HUES48 (cell line): ENCODE measurements around the gene OR1A1.
"Not testable (repeated sequence)": the region's sequence is repeated elsewhere in the genome, so short reads cannot be mapped to it uniquely, and the experiment has no call there.

Source experiments
- H3K27ac ChIP-seq: one replicate; pipeline ENCODE4 v1.7.0; 2013; ENCODE audit warnings: low read depth, low read length, inconsistent platforms
- H3K27me3 ChIP-seq: 2 replicates; pipeline ENCODE4 v1.6.1; 2013; ENCODE audit warnings: mild to moderate bottlenecking, low read length; ENCODE audit not compliant: control insufficient read depth, insufficient read depth
- H3K36me3 ChIP-seq: 2 replicates; pipeline ENCODE4 v1.6.1; 2013; ENCODE audit warnings: low read length; ENCODE audit not compliant: control insufficient read depth, insufficient read depth
- H3K4me1 ChIP-seq: 2 replicates; pipeline ENCODE4 v1.6.1; 2013; ENCODE audit warnings: mild to moderate bottlenecking, low read length; ENCODE audit not compliant: control insufficient read depth, insufficient read depth
- H3K4me3 ChIP-seq: 2 replicates; pipeline ENCODE4 v1.5.1; 2013; ENCODE audit warnings: mild to moderate bottlenecking, low read depth, low read length
- H3K9ac ChIP-seq: 2 replicates; pipeline ENCODE4 v1.6.1; 2013; ENCODE audit warnings: mild to moderate bottlenecking, low read depth, low read length, moderate library complexity
- H3K9me3 ChIP-seq: 2 replicates; pipeline ENCODE4 v1.6.1; 2013; ENCODE audit warnings: low read length; ENCODE audit not compliant: control insufficient read depth, insufficient read depth

The OR1A1 gene

DNA sequence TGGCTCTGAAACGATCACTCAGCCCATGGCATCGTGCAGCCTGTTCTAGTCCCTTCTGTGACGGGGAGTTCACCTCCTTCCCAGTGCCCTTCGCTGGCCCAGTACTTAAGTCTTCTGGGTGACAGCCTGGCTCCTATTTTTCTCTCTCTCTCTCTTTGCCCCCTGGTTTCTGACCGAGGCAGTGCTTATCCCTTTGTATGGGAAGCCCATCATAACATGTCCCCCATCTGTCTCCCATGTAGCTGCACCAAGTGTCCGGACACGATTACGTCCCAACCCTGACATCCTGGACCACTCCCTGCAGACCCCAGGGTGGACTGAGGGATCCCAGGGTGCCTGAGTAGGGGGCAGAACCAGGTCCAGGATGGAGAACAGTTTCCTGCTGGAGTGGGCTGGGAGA, 24.8 kb downstream of the OR1A1 start:
- H3K9me3 ChIP-seq, H3K36me3 ChIP-seq, H3K4me1 ChIP-seq, H3K9ac ChIP-seq, H3K27ac ChIP-seq, H3K4me3 ChIP-seq, H3K27me3 ChIP-seq: not testable (repeated sequence)

DNA sequence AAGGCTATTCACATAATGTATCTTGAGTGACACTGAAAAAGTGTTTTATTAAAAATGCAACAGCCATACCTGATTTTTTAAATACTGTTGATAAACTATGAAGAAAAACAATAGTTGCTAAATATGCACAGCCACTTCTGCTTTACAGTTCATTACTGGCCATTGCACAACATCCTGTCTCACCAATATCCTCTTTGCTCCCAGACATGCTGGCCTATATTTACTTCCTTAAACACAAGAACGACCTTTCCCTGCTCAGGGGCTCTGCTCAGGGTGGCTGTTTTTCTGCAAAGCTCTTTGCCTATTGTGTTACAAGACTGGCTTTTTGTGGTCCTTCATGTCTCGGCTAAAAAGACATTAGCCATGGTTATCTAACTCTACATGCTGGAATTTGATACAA, 31.2 kb downstream of the OR1A1 start:
- not testable (repeated sequence) for H3K36me3 ChIP-seq, H3K9ac ChIP-seq, H3K27ac ChIP-seq, H3K4me1 ChIP-seq, H3K27me3 ChIP-seq, H3K4me3 ChIP-seq, H3K9me3 ChIP-seq

- not testable (repeated sequence) for H3K4me3 ChIP-seq, H3K9ac ChIP-seq, H3K9me3 ChIP-seq, H3K27ac ChIP-seq, H3K27me3 ChIP-seq, H3K36me3 ChIP-seq, H3K4me1 ChIP-seq
These were observed 33.6 kb downstream of the OR1A1 start for GRCh38 chr17:3241044-3241443.

DNA sequence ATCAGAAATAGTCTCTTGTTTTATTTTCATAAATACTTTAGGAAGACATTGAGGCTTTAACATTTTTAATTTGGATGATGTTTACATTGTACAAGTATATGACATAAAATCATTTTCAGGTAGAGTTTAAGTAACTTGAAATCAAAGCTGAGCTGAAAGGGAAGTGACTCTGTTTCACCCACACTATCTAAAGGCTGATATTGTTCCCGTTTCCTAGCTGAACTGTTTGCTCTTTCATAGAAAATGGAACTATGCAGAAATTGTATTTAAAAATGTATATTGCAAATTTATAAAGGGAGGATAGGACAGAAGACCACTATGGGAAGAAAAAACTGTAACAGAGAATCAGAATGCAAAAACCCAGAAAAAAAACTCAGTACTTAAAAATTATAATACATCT, 37.4 kb downstream of the OR1A1 start:
- H3K36me3 ChIP-seq, H3K4me3 ChIP-seq, H3K9ac ChIP-seq, H3K4me1 ChIP-seq, H3K9me3 ChIP-seq, H3K27ac ChIP-seq, H3K27me3 ChIP-seq: not testable (repeated sequence)

DNA sequence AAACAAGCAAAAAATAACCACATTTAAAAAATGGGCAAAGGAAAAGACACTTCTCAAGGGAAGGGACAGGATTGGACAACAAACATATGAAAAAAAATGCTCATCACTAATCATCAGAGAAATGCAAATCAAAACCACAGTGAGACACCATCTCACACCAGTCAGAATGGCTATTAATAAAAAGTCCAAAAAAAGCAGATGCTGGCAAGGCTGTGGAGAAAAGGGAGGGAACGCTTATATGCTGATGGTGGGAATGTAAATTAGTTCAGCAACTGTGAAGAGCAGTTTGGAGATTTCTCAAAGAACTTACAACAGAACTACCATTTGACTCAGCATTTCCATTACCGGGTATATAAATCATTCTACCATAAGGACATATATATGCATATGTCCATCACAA, 41.5 kb downstream of the OR1A1 start:
- not testable (repeated sequence) for H3K9me3 ChIP-seq, H3K27ac ChIP-seq, H3K4me1 ChIP-seq, H3K27me3 ChIP-seq, H3K36me3 ChIP-seq, H3K4me3 ChIP-seq, H3K9ac ChIP-seq

DNA sequence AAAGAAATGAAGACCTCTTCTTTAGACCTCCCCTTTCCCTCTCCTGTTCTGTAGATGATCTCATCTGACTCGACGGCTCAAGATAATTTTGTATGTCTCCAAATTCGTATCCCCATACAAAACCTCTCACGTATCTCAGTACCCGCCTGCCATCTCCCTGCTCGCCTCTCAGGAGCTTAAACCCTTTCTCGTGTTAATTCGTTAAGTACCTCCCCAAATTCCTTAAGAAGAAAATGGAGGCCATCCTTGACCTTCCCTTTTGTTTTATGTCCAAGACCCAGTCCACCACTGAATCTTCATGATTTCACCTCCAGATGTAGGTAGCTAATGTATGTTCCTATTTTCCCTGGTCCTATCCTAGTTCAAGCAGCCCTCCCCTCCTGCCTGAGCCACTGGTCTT, 49.1 kb downstream of the OR1A1 start:
- H3K27ac ChIP-seq: no peak overlapping the region
- H3K4me3 ChIP-seq: no peak overlapping the region
- H3K27me3 ChIP-seq: no peaks in the 10 kb centered on the region
- no peak overlapping the region for H3K9ac ChIP-seq
- no peaks in the 10 kb centered on the region for H3K4me1 ChIP-seq
- peaks cover 46% of the 10 kb centered on the region for H3K9me3 ChIP-seq
- H3K36me3 ChIP-seq: no peaks in the 10 kb centered on the region

- Histone ChIP-seq H3K9ac (no peak overlapping the region), H3K36me3 (no peaks in the 10 kb centered on the region), H3K4me3 (no peak overlapping the region), H3K27me3 (no peaks in the 10 kb centered on the region), H3K4me1 (no peaks in the 10 kb centered on the region), H3K27ac (no peak overlapping the region), H3K9me3 (peaks cover 66% of the 10 kb centered on the region)
These were observed 52.7 kb downstream of the OR1A1 start for GRCh38 chr17:3260163-3260562.

GRCh38 chr17:3260600-3260999, 53.1 kb downstream of the OR1A1 start:
- no peaks in the 10 kb centered on the region for H3K36me3 ChIP-seq
- H3K9me3 ChIP-seq: peaks cover 66% of the 10 kb centered on the region
- H3K4me3 ChIP-seq: no peak overlapping the region
- H3K9ac ChIP-seq: no peak overlapping the region
- no peaks in the 10 kb centered on the region for H3K27me3 ChIP-seq
- H3K4me1 ChIP-seq: no peaks in the 10 kb centered on the region
- H3K27ac ChIP-seq: no peak overlapping the region
